Hair follicular keratinocyte (primary cell): ENCODE data around the gene HOXB2. TPM values are rescaled to one million over a fixed set of nuclear protein-coding genes. Genes with fewer than 3 reads are reported as not detected.

Source experiments
- total RNA-seq: library from RNA; depleted of rRNA; stranded (reverse); fragments of >200 nt; gene quantifications from 2 replicates; pipeline ENCODE4 v1.2.3, GENCODE V29; 2015

HOXB2 gene
- total RNA-seq = 0.46 and 0.86 TPM in 2 replicates

GRCh38 chr17:48545022-48545375 is at the start of gene HOXB2:
Gene HOXB2, minus strand, starts transcription at chr17:48545109. Its CDS starts 198 bp downstream, at chr17:48544911.

DNA sequence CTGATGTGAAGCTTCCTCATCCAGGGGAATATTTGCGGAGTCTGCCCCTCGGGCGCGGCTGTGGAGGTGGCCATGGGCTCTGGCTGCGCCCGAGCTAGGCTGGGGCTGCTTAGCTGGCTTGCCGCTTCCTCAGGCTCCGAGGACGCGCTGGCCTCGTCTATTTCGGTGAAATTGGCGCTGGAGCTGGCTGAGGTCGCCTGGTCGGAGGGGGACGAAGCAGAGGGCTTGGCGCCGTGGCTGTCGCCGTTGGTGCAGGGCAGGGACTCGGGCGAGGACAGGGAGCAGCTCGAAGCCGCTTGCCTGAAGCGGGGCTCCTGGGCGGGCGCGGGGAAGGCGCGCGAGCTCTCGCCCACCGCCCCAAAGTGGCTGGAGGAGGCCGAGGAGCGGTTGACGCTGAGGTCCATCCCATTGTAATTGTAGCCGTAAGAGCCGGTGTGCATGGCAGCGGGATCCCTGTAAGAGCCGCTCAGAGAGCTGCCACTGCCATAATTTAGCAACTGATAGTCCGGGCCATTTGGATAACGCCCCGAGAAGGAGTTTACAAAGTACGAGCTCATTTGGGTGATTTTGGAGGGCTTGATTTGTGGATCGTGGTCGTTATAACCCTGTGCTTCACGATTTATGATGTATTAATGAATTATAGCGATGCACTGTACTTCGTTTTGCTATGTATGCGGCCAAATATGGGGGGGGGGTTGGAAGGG is 48.4 kb upstream of the HOXB2 start, which contains the start of gene HOXB5:
HOXB5 (minus strand) TSS at position 654 of the 704 bp plus-strand sequence; CDS start at position 557, 97 bp downstream.

DNA sequence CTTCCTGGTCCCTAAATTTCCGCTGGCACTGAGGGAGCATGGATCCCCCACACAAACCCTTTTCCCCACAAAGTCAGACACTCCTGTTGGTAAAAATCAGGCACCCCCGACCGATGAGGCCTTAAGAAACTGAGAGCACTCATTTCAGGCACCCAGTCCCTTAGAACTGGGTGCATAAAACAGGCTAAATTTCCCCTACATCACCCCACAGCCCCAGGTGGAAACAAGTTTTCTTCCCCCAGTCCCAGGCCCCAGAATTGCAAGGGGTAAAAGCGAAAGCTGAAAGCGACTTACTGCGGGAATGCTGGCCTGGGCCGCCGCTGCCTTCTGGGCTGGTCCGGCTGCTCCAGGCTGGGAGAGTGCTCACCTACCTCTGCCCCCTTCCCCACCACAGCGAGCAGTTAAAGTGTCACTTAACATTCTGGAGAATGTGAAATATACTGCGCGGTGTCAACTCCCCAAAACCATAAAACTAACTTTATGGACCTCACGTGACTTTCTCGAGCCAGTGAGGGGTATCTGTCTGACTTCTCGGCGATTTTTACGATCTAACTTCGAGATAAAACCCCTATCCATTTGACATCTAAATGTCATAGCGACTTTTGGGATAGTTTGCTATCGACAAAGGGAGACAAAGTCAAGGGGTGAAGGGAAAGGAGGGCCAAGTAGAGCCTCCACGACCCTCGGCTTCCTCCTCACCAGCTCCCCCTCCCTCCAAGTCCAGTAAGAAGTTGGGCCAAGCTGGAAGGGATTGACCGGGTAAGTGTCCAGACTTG is 45.1 kb upstream of the HOXB2 start, which contains the start of gene HOXB3:
HOXB3 (minus strand) TSS at position 411 of the 776 bp plus-strand sequence. CDS start 37,767 bp downstream, outside the sequence.

DNA sequence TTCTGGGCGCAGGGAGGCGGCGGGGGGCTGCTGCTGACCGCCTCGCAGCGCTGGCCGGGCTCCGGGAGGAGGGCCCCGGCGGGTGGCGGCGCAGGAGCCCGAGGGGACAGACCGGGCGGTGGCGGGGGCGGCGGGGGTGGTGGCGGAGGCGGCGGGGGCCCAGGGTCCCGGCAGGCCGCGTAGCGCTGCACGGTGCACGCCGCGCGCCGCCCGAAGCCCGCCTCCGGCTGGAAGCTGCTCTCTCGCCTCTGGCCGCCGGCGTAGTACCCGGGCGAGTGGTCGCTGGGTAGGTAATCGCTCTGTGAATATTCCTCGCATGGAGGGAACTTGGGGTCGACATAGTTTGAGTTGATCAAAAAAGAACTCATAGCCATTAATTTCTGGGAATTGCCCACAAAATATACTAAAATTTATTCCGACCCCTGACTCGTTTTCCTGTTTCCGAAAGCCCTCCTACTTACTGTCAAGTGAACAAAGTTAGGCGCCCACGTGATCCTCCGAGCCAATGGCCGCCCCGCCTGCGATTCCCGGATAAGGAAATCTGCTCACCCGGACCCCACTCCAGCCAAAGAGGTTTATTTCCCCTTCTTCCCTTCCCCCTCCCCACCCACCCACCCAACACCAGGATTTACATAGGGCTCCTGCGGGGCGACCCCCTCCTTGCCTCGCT is 33.2 kb upstream of the HOXB2 start, which contains the start of gene HOXB4:
HOXB4 (minus strand) TSS at position 405 of the 670 bp plus-strand sequence; CDS start at position 374, 31 bp downstream.

DNA sequence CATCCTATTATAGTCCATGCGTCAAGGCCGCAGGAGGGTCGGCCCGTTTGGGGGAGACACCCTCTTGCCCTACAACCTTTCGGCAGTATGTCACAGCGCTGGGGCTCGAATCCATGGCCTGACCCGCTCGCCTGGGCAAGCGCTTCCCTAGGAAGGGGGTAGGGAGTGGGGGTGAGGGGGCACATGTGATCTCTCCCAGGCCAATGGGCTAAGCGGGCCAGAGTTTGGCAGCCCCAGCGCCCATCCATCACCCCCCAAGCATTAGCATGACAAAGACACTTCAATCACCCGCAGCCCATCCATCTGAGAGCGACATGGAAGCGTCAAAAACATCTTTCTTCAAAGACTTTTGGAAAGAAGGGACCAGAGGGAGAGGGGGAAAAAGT is 14.0 kb downstream of the HOXB2 start, which contains the start of gene HOXB1:
HOXB1 (minus strand) TSS at position 125 of the 386 bp plus-strand sequence; CDS start at position 18, 107 bp downstream.

Other genes with a start within 250 kb of the HOXB2 start
- gene SKAP1, start 114.9 kb downstream of the HOXB2 start, total RNA-seq = not detected in 2 replicates
- gene HOXB1, start 14.1 kb downstream of the HOXB2 start, total RNA-seq = not detected in 2 replicates
- gene HOXB4, start 33.2 kb upstream of the HOXB2 start, total RNA-seq = not detected in 2 replicates
- 0.84 TPM in 1 of 2 replicates, not detected in the other for gene HOXB3, start 45.1 kb upstream of the HOXB2 start, total RNA-seq
- gene HOXB5, start 48.7 kb upstream of the HOXB2 start, total RNA-seq = not detected in 2 replicates
- 0.08 TPM in 1 of 2 replicates, not detected in the other for gene HOXB6, start 59.9 kb upstream of the HOXB2 start, total RNA-seq
- 0.16 TPM in 1 of 2 replicates, not detected in the other for gene HOXB7, start 65.9 kb upstream of the HOXB2 start, total RNA-seq
- gene HOXB8, start 70.2 kb upstream of the HOXB2 start, total RNA-seq = not detected in 2 replicates
- gene HOXB9, start 81.2 kb upstream of the HOXB2 start, total RNA-seq = not detected in 2 replicates
- gene PRAC1, start 177.4 kb upstream of the HOXB2 start, total RNA-seq = not detected in 2 replicates
- not detected in 2 replicates for gene PRAC2, start 178.1 kb upstream of the HOXB2 start, total RNA-seq
- not detected in 2 replicates for gene HOXB13, start 183.6 kb upstream of the HOXB2 start, total RNA-seq